HG03520 (cell line): ENCODE results near the gene FXYD6.

Experiments
- ATAC-seq: cut with Tn5 transposase; IDR thresholded peaks from one replicate; pipeline ENCODE4 v1.9.1; 2021; ENCODE audit warnings: mild to moderate bottlenecking, moderate library complexity; ENCODE audit not compliant: unreplicated experiment

The FXYD6 gene

GRCh38 chr11:117833401-117833891 lies 43.0 kb downstream of the FXYD6 start:
- ATAC-seq, result no peak

DNA sequence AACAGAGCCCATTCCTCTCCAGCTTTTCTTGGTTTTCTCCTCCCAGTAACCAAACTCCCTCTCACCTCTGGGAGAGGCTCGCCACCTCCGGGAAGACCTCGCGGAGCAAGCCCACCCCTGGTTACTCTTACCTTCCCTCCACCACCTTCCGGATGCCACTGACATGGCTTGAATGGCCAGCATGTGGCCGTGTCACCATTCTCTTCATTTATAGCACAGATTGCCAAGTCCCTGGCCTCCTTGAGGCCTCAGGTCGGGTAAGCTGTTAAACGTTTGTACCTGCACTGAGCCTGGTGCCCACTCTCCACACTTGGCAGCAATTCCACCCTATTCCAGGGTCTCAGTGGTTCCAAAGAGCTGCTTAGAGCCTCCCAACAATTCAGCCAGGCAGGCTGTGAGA lies 43.9 kb downstream of the FXYD6 start:
- no peak for ATAC-seq

- no peak for ATAC-seq
These were observed 44.6 kb downstream of the FXYD6 start for GRCh38 chr11:117831661-117832415.

DNA sequence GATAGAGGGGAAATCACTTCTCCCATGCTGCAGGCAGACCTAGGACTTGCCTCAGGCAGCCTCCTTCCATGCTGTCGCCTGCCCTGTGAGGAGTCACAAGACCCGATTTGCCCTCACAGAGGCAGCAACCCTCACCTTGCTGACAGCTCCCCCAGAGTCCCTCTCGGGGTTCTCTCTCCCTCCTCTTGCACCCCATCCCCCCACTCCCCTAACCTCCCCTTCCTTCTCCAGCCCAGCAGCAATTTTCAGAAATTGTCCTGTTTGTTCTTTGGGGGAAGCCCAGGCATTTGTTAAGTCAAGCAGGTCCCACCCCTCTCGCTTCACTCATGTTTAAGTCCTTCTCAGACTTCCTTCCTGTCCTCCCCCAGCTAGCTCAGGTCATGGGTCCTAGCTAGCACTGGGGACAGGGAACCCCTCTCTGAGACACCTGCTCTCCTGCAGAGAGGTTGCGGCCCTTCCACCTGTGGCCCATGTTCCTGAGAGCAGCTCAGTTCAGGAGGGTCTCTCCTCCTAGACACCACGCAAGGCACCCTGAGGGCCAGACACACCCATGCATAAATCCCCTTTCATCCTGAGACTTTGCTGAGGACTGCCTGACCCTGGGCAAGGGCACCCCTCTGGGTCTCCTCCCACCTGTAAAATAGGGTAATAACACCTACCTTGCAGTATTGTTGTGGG lies 45.6 kb downstream of the FXYD6 start:
- ATAC-seq, result no peak

DNA sequence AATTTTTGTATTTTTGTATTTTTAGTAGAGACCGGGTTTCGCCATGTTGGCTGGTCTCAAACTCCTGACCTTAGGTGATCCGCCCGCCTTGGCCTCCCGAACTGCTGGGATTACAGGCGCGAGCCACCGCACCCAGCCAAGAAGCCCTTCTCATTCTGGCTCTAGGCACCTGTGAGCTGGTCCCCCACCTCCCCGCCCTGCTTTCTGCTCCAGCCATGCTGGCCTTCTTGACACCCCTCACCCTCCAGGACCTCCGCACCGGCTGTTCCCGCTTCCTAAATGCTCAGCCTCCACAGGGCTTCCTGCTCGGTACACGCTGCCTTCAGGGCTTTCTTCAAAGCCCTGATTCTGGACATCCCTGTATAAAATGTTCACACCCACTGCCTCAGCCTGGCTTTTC lies 46.4 kb downstream of the FXYD6 start:
- no peak for ATAC-seq

DNA sequence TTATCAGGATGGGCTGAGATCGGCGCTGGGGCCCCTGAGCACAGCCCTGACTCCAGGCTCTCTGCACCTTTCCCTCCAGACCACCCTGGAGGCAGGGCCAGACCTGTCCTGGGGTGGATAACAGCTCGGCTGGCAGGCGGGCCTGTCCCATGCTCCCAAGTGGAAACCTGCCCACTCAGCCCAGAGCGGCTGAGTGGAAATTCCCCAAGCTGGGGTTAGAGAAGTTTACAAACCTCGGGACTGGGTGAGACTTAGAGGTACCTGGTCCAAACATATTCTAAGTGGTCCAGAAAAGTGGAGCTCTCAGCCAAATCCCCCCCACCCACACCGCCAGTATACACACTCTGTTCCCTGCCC lies 47.1 kb downstream of the FXYD6 start:
- ATAC-seq, result no peak

GRCh38 chr11:117828611-117829368 lies 47.7 kb downstream of the FXYD6 start:
- ATAC-seq, result no peak

- ATAC-seq, result no peak
These were observed 48.6 kb downstream of the FXYD6 start for GRCh38 chr11:117827521-117828511.

GRCh38 chr11:117826832-117827231 lies 49.6 kb downstream of the FXYD6 start:
- ATAC-seq, result no peak

DNA sequence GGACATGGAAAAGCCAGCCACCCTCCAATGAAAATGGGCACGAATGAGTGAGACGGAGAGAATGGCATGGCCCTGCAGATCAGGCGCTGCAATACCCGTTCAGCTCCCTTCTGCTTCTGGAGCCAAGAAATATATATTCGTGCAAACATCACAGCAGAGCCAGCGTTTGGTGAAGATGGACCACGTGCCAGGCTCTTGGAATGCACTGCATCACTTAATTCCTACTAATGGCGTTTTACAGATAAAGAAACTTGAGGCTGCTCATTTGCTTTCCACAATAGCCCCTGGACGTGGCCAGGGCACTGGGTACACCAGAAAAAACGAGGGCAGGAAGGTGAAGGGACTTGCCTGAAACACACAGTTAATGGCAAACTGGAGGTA lies 50.3 kb downstream of the FXYD6 start:
- ATAC-seq, result no peak

- no peak for ATAC-seq
These were observed 50.8 kb downstream of the FXYD6 start for GRCh38 chr11:117825538-117826189.

DNA sequence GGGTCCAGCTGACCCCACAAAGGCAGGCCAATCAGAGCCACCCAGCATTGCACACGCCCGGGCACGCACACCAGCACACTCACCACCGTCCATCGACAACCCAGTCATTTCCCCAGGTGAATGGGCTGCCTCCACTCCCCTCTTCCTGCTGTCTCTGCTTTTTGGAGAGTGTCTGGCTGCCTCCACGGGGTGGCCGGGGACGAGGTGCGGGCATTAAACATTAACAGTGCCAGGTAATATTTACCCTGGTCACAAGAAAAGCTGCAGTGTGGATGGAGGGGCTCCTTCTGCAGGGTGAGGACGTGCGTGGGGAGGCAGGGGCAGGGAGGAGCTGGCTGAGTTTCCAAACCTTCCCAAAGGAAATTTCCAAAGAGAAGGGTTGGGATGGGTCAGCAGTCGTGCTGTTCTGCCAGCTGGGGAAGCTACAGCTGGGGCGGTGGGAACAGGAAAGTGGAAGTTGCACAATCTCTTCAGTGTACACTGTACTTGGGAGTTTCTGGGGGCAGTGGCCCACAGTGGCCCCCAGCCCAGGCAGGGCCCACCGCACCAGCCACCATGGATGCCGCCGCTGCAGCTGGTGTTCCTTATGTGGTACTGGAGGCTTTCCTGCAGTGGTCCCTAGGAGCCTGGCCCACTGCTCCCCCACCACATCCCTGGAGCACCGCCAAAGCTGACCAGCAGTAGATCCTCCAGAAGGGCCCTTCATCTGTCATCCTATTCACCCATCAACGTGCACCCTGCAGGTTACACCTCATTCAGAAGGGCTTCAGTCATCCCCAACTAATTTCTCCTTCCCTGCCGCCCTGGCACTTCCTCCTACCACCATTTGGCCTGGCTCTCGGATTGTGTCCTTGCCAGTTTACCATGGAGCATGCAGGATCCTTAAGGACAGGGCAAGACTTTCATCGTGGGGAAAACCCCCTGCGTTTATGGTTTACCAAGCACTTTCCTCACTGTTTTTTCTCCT lies 51.6 kb downstream of the FXYD6 start, which contains the start of gene FXYD2:
FXYD2 (minus strand) TSS at position 174 of the 967 bp plus-strand sequence; CDS start at position 108, 66 bp downstream.
- no peak for ATAC-seq

- no peak for ATAC-seq
These were observed 52.5 kb downstream of the FXYD6 start for GRCh38 chr11:117823946-117824420.

GRCh38 chr11:117823294-117823945 lies 53.0 kb downstream of the FXYD6 start:
- ATAC-seq, result no peak

DNA sequence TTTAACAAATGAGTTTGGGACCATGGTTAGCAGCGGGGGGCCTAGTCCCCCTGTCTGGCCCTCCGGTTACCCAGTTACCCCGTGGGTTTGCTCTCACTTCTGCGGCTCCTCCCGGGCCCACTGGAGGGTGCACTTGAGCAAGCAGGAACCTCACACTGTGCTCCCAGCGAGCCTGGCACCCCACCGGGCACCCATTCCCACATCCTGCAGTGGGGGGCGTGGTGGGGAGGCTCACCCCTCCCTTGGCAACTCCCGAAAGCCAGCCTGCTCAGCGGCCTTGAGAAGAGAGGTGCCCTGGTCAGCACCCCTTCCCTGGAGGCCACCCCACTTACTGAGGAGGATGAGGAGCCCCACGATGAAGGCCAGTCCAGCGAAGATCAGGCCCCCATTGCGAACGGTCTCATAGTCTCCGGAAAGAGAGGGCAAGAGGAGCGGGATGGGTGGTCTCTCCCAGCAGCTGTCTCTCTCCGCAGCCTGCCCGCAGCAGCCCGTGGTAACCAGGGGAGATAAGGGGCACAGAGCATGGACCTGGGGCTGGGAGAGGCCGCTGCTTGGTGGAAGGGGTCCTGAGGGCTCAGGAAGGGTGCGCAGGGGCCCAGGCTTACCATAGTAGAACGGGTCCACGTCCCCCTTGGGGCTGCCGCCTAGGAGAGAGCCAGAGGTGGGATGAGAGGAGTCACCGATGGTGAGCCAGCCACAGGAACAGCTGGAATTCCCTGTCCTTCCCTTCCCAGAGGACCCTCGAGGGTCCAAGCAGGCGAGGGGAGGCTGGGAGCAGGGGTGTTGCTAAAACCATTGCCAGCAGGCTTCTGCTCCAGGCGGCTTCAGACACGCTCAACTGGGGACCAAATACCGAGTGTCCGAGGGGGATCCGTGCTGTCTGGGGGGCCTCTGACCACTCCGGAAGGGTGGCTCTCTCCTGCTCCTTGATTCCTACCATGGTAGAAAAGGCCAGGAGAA lies 54.1 kb downstream of the FXYD6 start:
- ATAC-seq, result no peak

DNA sequence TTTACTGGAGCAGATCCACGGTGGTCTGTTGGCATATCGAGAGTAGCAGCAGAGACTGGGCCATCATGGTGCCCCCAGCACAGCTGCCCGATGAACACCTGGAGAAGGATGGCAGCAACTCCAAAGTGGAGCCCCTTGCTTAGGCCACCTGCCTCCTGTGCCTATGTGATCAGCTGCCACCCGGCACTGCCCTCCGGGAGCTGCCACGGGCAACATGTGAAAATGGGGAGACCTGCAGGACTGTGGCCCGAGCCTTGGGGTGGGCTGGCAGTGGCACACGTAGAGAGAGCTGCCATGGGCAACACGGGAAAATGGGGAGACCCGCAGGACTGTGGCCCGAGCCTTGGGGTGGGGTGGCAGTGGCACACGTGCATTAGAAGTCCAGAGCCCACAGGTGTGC lies 55.0 kb downstream of the FXYD6 start:
- no peak for ATAC-seq

DNA sequence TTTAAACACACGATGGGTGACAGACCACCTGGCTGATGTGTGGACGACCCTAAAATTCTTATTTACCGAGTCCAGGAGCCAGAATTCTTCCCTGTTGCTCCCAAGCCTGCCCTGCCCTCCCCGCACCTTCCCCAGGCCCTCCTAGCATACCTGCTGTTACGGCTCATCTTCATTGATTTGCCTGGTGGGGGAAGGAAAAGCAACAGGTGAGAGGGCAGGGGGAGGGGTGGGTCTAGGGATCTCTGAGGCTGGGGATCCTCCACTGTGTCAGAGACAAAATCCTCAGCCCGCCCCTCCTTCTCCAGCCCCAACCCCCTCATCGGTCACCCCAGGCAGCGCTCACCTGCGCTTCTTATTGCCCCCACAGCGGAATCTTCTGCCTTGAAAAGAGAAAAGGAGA lies 55.9 kb downstream of the FXYD6 start:
- ATAC-seq, result no peak
